Activated naive CD8-positive, alpha-beta T cell (primary cell): ENCODE measurements around the gene CBLN3.

ENCODE experiments used
- H3K27ac Mint-ChIP-seq: one replicate; pipeline ENCODE4 v1.8.0; 2021; ENCODE audit warnings: mixed read lengths
- H3K27me3 Mint-ChIP-seq: one replicate; pipeline ENCODE4 v1.8.0; 2021; ENCODE audit warnings: mixed read lengths
- H3K36me3 Mint-ChIP-seq: one replicate; pipeline ENCODE4 v1.8.0; 2021; ENCODE audit warnings: mixed read lengths
- H3K4me1 Mint-ChIP-seq: one replicate; pipeline ENCODE4 v1.8.0; 2021; ENCODE audit warnings: low read depth, mixed read lengths
- H3K4me3 Mint-ChIP-seq: one replicate; pipeline ENCODE4 v1.8.0; 2021; ENCODE audit warnings: mild to moderate bottlenecking, mixed read lengths
- H3K9me3 Mint-ChIP-seq: one replicate; pipeline ENCODE4 v1.8.0; 2021; ENCODE audit warnings: low read depth, mixed read lengths

The CBLN3 gene

DNA sequence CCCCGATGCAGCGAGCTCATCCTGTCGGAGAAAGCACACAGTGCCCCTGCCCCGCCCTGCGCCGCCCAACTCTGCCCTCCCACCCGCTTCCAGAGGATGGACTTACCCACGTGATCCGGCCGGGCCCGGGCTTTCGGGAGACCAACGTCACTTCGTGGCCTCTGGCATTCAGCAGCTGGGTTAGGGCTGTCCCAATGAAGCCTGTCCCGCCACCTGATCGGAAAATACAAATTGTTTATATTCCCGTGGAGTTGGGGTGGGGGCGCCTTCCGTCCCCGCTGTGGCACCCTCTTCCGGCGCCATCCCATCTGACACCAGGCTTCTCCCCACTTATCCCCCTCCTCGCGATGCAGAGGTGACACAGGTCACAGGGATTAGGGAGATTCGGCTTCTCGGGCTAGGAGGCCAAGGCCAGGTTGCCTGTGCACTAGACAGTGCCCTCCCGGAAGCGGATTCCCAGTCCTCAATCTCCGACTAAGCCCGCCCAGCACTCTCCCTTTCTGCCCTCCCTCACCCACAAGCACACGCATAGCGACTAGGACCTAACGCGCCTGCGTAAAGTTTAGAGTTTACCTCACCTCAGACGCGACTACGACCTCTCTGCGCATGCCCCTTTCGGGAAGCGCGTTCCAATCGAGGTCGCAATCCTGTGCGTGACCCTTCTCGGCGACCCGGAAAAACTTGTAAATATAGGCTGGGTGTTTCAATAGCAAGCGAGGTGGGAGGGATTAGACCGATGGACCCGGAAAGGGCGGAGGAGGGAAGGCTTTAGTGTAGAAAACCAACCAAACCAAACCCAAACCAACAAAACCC, 13.0 kb upstream of the CBLN3 start, which contains the start of gene SDR39U1:
TSS of gene SDR39U1 (minus strand) at position 537 of the 813 bp plus-strand sequence. CDS start at position 530, 7 bp downstream.
- Mint-ChIP-seq H3K4me3 (peak within 1 kb of the TSS; percentile 98), H3K27me3 (no peaks in the 10 kb centered on the region), H3K9me3 (no peaks in the 10 kb centered on the region), H3K4me1 (peaks cover 50% of the 10 kb centered on the region), H3K27ac (peak within 1 kb of the TSS; percentile 99), H3K36me3 (peaks cover 6% of the 10 kb centered on the region)

DNA sequence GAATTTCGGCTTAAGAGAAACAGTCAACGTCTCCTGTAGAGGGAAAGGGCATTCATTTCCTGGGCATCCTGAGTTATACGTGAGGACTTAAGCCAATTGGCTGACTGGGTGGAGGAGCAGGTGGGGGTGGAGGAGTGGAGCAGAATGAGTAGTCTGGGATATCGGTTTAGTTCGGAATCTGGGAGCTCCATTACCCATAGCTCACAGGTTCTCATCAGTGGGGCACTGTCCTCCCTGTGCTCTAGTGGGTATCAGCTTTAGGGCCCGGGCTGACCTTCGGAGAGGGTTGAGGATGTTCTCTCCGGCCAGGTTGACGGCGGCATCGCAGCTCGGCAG, 12.4 kb upstream of the CBLN3 start:
- Mint-ChIP-seq H3K27me3 (no peaks in the 10 kb centered on the region), H3K9me3 (no peaks in the 10 kb centered on the region), H3K36me3 (peaks cover 6% of the 10 kb centered on the region), H3K27ac (peak overlapping the region; percentile 99), H3K4me3 (peak overlapping the region; percentile 98), H3K4me1 (peaks cover 56% of the 10 kb centered on the region)

DNA sequence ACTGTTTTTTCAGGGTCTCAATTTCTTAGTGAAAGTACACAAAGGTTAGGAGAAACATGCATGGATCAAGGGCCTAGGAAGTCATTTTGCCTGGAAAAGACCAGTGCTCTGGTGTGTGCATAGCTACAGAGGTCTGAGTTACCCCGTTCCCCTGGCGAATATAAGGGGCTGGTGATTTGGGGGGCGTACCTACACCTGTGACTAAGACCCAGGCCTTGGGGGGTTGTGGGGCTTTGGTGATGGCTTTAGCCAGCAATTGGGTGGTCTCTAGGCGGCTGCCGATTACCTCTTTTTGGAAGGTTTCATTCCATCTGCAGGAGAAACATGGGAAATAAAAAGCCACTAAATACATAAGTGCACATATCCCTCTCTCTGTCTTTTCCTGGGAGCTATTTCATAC, 12.0 kb upstream of the CBLN3 start:
- Mint-ChIP-seq H3K4me1 (peaks cover 59% of the 10 kb centered on the region), H3K27me3 (no peaks in the 10 kb centered on the region), H3K4me3 (peak overlapping the region; percentile 98), H3K9me3 (no peaks in the 10 kb centered on the region), H3K27ac (peak overlapping the region; percentile 99), H3K36me3 (peaks cover 8% of the 10 kb centered on the region)

DNA sequence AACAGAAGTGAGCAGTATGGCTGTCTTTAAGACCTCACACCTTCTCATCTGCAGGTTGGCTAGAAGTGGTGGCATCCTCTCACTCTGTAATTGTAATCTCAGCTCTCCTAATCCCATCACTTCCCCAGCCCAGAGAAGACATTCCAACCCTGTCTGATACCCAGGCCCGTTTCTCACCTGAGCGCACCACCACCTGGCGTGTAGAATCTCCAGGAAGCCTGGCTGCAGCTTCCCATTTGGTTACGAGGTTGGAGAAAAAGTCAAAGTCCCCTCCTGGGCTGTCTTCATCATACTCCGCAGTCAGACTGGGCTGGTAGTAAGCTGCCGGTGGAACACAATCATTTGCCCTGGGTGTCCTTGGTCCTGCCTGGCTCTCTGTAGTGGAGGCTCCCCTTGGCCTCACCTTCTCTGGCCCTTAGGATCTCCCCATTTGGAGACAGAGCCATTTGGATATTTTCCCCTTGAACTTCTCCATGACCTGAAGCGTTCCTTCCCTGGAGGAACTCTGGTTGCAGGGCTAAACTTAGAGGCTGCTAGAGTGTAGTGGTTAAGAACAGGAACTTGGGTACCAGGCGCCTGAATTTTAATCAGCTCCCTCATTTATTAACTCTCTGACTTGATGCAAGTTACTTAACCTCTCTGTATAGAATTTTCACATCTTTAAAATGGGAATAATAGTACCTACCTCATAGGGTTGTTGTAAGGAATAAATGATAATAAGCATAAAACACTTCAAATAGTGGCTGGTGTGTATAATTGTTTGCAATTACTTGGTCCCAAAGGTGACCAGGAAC, 11.3 kb upstream of the CBLN3 start:
- Mint-ChIP-seq H3K36me3 (peaks cover 7% of the 10 kb centered on the region), H3K4me1 (peaks cover 62% of the 10 kb centered on the region), H3K27ac (peak overlapping the region; percentile 99)

DNA sequence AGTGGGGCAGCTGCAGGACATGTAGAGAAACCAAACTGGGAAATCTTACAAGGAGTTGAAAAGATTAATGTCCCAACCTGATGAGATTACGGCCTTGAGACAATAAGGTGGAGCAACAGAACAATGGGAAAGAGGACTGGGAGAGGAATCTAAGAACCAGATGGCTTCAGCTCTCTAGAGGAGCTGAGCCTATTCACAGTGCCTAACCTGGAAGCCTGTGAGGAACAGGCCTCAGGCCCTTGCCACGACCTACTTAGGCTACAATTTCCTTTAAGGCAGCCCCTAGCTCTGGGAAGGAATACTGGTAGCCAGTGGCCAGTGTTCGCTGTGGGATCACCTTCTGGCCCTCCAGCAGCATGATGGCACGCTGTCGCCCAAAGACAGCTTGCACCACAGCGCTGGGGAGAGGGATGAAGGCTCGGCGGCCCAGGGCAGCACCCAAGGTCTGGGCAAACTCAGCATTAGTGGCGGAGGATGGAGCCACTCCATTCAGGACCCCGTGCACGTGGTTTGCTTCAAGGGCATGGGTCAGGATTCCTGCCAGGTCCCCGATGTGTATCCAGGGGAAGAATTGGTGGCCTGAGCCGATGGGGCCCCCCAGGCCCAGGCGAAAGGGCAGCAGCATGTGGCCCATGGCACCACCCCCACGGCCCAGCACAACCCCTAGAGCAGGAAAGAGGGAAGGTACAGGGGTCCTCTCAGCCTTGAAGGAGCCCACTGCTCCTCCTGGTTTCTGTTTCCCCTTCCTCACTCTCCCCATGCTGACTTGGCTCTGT, 10.6 kb upstream of the CBLN3 start:
- peaks cover 63% of the 10 kb centered on the region for H3K4me1 Mint-ChIP-seq
- peak overlapping the region; percentile 69 for H3K27ac Mint-ChIP-seq
- H3K27me3 Mint-ChIP-seq = no peaks in the 10 kb centered on the region
- H3K36me3 Mint-ChIP-seq = peaks cover 7% of the 10 kb centered on the region
- no peaks in the 10 kb centered on the region for H3K9me3 Mint-ChIP-seq
- peak overlapping the region; percentile 98 for H3K4me3 Mint-ChIP-seq

More for the DNA sequence above, 11.3 kb upstream of the CBLN3 start:
- Mint-ChIP-seq H3K4me3 (peak overlapping the region; percentile 98), H3K27me3 (no peaks in the 10 kb centered on the region), H3K9me3 (no peaks in the 10 kb centered on the region)

DNA sequence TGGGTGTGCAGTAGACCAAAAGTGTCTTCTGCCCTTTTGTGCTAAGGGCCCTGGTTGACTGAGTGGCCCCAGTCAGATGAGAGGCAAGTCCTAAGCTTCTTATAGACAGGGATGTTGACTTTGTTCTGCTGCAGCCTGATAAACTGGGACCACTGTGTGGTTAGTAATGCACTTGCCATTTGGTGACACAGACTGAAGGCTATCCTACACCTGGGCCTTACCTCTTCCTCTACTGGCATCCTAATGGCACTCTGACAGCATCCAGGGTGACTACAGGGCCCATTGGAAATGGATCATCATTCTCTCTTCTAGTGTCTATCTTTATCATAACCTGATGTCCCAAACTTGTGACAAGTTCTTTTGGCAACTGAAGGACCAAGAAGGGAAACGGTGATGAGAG, 9.8 kb upstream of the CBLN3 start:
- Mint-ChIP-seq H3K27ac (peak overlapping the region; percentile 69), H3K4me1 (peaks cover 63% of the 10 kb centered on the region), H3K4me3 (no peak overlapping the region), H3K9me3 (no peaks in the 10 kb centered on the region), H3K36me3 (peaks cover 4% of the 10 kb centered on the region), H3K27me3 (no peaks in the 10 kb centered on the region)

DNA sequence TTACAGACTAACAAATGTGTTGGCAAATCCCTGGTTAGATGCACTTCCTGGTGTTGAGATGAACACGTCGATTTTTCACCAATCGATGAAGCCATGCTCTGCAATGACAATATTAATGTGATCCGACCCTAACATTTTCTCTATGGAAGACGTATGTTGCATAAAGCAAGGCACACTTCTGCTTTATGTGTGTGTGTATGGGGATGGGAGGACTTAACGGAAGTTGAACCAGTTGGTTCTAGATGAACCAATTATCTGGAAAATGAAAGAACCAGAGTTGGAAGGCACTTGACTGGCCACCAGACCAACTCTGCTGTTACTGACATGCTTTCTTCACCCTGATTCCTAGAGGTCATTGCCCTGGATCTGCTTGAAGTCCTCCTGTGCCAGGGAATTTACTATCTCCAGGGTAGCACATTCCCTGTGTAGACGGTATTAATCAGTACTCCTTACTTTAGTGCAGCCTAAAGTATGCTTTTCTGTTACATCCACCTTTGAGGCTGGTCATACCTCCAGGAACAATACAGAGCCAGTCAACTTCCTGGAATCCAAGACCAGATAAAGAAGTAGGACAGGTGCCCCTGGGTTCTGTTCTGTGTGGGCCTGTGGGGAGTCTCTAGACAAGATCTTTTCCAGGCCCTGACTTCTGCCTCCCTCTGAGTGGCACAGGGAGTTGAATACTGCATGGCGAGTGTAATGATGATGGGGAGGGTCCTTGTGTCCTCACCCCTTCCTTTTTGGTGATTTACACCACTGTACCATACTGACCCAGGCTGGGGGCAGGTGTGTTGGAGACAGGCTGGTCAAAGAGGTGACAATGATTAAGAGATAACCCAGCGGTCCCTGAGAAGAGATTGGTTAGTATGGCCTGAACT, 9.0 kb upstream of the CBLN3 start:
- no peaks in the 10 kb centered on the region for H3K9me3 Mint-ChIP-seq
- H3K36me3 Mint-ChIP-seq = peaks cover 4% of the 10 kb centered on the region
- H3K4me1 Mint-ChIP-seq = peaks cover 61% of the 10 kb centered on the region
- H3K27ac Mint-ChIP-seq = peak overlapping the region; percentile 69
- no peak overlapping the region for H3K4me3 Mint-ChIP-seq
- no peaks in the 10 kb centered on the region for H3K27me3 Mint-ChIP-seq

DNA sequence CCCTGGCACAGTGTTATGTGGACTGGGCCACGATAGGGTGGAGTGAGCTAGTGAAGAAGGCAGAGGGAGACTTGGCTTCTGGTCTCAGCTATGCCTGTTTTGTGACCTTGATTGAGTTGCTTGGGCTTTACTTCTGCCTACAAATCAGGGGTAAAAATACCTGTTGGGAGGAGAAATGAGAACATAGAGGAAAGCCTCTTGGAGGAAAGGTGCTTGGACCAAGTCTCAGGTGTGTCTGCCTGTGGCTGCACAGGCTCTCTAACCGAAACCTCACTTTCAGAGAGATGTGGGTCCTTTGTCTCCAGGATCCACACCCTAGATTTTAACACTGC, 8.2 kb upstream of the CBLN3 start:
- Mint-ChIP-seq H3K9me3 (no peaks in the 10 kb centered on the region), H3K4me3 (no peak overlapping the region), H3K36me3 (peaks cover 8% of the 10 kb centered on the region), H3K27ac (peak overlapping the region; percentile 81), H3K4me1 (peaks cover 60% of the 10 kb centered on the region), H3K27me3 (no peaks in the 10 kb centered on the region)

DNA sequence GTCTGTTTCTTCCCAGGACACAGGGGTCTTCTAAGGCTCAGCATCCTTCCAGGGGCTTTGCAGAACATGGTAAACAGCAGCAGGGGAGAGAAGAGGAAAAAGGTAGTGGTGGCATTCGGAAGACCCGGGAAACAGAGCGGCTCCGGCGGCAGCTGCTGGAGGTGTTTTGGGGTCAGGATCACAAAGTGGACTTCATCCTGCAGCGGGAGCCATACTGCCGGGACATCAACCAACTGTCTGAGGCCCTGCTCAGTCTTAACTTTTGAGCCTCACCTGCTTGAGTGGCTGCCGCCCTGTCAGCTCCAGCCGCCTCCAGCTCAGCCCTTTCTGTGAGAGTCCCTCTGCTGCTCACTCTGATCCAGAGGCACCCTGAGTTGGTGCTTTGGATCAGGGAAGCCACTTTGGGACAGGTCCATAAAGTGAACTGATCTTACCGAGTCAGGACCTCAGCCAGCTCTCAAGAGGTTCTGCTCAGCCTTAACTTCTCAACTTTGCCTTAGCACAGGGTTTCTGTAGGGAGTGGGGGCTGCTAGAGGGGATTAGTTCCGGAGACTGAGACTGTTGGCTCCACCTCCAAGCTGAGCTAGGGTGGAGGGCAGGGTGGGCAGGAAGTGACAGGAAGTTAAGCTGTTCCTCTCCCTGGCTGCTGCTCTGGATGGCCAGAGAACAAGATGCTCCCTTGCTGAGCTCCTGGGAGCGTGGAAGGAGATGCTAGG, 7.7 kb upstream of the CBLN3 start:
- Mint-ChIP-seq H3K27me3 (no peaks in the 10 kb centered on the region), H3K9me3 (no peaks in the 10 kb centered on the region), H3K4me3 (peak overlapping the region; percentile 63), H3K4me1 (peaks cover 57% of the 10 kb centered on the region), H3K36me3 (peaks cover 8% of the 10 kb centered on the region), H3K27ac (peak overlapping the region; percentile 81)

DNA sequence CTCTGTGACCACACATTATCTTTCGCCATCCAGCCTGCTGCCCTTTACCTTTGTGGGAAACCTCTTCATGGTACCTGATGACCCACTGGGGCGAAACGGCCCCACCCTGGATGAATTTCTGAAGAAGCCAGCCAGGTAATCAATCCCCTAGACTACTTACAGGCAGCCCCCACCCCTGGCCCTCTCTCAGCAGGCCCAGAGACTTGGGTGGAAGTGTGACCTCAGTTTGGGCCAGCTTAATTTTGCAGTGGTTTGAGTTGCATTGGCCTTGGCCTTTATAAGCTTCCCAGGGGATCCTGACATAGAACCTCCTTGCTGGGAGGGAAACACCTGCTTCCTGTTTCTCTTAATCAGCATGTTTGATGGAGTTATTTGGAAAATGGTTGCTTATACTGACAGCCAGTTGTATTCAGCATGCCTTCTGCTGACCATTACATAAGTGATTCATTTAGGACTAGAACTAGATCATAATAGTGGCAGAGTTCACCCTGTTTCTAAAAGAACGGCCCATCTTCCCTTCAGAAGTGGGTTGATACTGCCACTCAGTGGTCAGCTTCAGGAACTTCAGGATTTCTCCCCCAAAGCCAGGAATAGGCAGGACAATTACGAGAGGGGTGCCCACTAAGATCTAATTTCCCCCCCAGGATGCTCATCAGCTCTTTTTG, 7.0 kb upstream of the CBLN3 start:
- H3K4me1 Mint-ChIP-seq = peaks cover 56% of the 10 kb centered on the region
- H3K36me3 Mint-ChIP-seq = peaks cover 8% of the 10 kb centered on the region
- H3K4me3 Mint-ChIP-seq = peak overlapping the region; percentile 63
- H3K27ac Mint-ChIP-seq = peak overlapping the region; percentile 75
- H3K9me3 Mint-ChIP-seq = no peaks in the 10 kb centered on the region
- no peaks in the 10 kb centered on the region for H3K27me3 Mint-ChIP-seq

DNA sequence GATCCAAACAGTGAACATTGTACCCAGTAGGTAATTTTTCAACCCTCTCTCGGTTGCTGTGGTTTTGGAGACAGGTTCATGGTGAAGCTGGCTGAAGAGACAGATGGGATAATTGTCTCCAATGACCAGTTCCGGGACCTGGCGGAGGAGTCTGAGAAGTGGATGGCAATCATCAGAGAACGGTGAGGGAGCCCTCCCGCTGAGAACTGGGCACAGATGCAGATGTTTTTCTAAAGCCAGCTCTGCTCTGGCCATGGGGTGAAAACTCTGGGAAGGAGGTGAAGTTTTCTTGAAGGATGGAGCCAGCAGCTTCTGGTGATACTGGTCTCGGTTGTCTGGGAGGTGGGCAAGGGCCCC, 6.5 kb upstream of the CBLN3 start:
- Mint-ChIP-seq H3K36me3 (peaks cover 8% of the 10 kb centered on the region), H3K27ac (peak overlapping the region; percentile 59), H3K4me3 (no peak overlapping the region), H3K9me3 (no peaks in the 10 kb centered on the region), H3K4me1 (peaks cover 56% of the 10 kb centered on the region), H3K27me3 (no peaks in the 10 kb centered on the region)

DNA sequence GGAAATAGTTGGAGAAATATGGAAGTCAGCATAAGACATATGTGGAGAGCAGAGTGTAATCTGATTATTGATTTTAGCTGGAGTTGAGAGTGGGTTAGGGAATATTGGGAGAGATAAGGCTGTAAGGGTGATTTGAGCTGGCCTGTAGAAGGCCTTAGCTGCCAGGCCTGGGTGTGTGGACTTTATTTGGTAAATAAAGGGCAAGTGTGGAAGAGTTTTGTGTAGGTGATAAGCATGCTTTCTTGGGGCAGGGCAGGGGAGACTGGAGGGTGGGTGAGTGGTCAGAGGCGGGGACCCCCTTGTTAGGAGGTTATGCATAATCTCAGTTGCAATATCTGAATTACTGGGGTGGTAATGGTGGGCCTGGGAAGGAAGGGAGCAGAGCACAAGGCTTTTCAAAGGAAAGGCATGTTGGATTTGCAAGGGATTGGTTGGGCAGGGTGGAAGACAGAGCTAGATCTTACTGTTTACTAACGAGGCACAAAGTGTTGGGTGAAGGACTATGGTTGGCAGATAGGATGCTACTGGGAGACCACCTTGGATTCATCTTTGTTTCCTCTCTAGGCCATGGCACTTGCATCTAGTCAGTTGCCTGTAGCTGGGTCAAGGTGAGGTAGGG, 5.8 kb upstream of the CBLN3 start:
- Mint-ChIP-seq H3K4me3 (no peak overlapping the region), H3K27me3 (no peaks in the 10 kb centered on the region), H3K9me3 (no peaks in the 10 kb centered on the region), H3K4me1 (peaks cover 52% of the 10 kb centered on the region), H3K36me3 (peaks cover 8% of the 10 kb centered on the region), H3K27ac (peak overlapping the region; percentile 59)

DNA sequence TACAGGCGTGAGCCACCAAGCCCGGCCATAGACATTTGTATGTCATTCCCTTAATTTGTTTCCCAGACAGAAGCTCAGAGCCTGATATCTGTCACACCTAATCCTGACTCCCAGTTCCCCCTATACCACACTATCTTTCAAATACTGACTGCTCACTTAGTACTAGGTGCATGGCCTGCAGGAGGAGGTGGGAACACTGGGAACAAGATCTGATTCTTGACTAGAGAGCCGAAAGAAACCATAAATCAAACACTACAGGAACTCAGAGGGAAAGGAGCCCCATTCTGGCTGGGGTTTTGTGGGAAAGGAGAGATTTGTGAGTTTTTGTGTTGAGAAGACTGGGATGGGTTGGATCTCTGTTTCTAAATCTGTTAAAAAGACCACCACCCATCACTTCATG, 5.2 kb upstream of the CBLN3 start:
- Mint-ChIP-seq H3K27me3 (no peaks in the 10 kb centered on the region), H3K36me3 (peaks cover 8% of the 10 kb centered on the region), H3K9me3 (no peaks in the 10 kb centered on the region), H3K4me1 (peaks cover 51% of the 10 kb centered on the region), H3K4me3 (no peak overlapping the region), H3K27ac (no peak overlapping the region)
